HEK293T (cell line): ENCODE measurements around the gene ADPGK.

Experiments
- FOXA1 ChIP-seq: fragments of 450-650 bp; IDR thresholded peaks from 2 replicates; pipeline ENCODE4 v1.6.1; 2016; ENCODE audit warnings: mild to moderate bottlenecking
- FOXK2 ChIP-seq: fragments of 450-650 bp; IDR thresholded peaks from 2 replicates; pipeline ENCODE4 v1.6.1; 2016; ENCODE audit warnings: mild to moderate bottlenecking
- FOXM1 ChIP-seq: fragments of 450-650 bp; IDR thresholded peaks from 2 replicates; pipeline ENCODE4 v1.6.1; 2017; ENCODE audit warnings: mild to moderate bottlenecking, borderline replicate concordance
- NFRKB ChIP-seq: fragments of 450-650 bp; IDR thresholded peaks from 2 replicates; pipeline ENCODE4 v1.6.1; 2016; ENCODE audit warnings: mild to moderate bottlenecking, moderate library complexity
- PKNOX1 ChIP-seq: fragments of 450-650 bp; IDR thresholded peaks from 2 replicates; pipeline ENCODE4 v1.6.1; 2016
- TARDBP ChIP-seq: fragments of 450-650 bp; IDR thresholded peaks from 2 replicates; pipeline ENCODE4 v1.6.1; 2016

- TF ChIP-seq TARDBP (no peak), FOXA1 (no peak), FOXM1 (no peak), PKNOX1 (no peak), NFRKB (no peak), FOXK2 (no peak)
Measured at GRCh38 chr15:72764656-72765055, 18.9 kb downstream of the ADPGK start.
